Activated CD8-positive, alpha-beta T cell treated with anti-CD3 and anti-CD28 coated beads, Interleukin-2, amount 10 ng/mL, durations not matched to agents 7 days and 5 days (primary cell): ENCODE data around the gene TRERF1. TPM values are rescaled to one million over a fixed set of nuclear protein-coding genes. Genes with fewer than 3 reads are reported as not detected.
"Not testable (repeated sequence)": the region's sequence is repeated elsewhere in the genome, so short reads cannot be mapped to it uniquely, and the experiment has no call there.

Experiments used
- ATAC-seq: fragments of 150-1000 bp; cut with Tn5 transposase; one replicate; pipeline ENCODE4 v1.10.0; 2021; ENCODE audit warnings: moderate library complexity
- CTCF ChIA-PET: fragments of 350-600 bp; sonication (Branson Sonifier 250); formaldehyde crosslinking; loops from one replicate; lab custom pipeline; 2021; ENCODE audit warnings: antibody characterized with exemption; lab: Charles Lee
- POLR2A ChIA-PET: fragments of 350-600 bp; sonication (Branson Sonifier 250); formaldehyde crosslinking; loops from one replicate; lab custom pipeline; 2021; ENCODE audit warnings: antibody characterized with exemption; lab: Charles Lee
- DNase-seq: peaks from one replicate; pipeline ENCODE4 v3.0.0-alpha.2; 2020
- H3K27ac Mint-ChIP-seq: one replicate; pipeline ENCODE4 v1.8.0; 2021; ENCODE audit warnings: mild to moderate bottlenecking, mixed read lengths
- H3K27me3 Mint-ChIP-seq: one replicate; pipeline ENCODE4 v1.8.0; 2021; ENCODE audit warnings: low read depth, mixed read lengths
- H3K36me3 Mint-ChIP-seq: one replicate; pipeline ENCODE4 v1.8.0; 2021; ENCODE audit warnings: low read depth, mixed read lengths
- H3K4me1 Mint-ChIP-seq: one replicate; pipeline ENCODE4 v1.8.0; 2021; ENCODE audit warnings: low read depth, mixed read lengths
- H3K4me3 Mint-ChIP-seq: one replicate; pipeline ENCODE4 v1.8.0; 2021; ENCODE audit warnings: mild to moderate bottlenecking, mixed read lengths
- H3K9me3 Mint-ChIP-seq: one replicate; pipeline ENCODE4 v1.8.0; 2022; ENCODE audit warnings: mixed read lengths; ENCODE audit not compliant: insufficient read depth
- total RNA-seq, 2 experiments: library from RNA; stranded (reverse); gene quantifications; one replicate each; pipeline ENCODE4 v1.2.3, GENCODE V29; 2021

Gene TRERF1
- total RNA-seq, 2 experiments from 2014 or later = 11.3 to 11.8 TPM

DNA sequence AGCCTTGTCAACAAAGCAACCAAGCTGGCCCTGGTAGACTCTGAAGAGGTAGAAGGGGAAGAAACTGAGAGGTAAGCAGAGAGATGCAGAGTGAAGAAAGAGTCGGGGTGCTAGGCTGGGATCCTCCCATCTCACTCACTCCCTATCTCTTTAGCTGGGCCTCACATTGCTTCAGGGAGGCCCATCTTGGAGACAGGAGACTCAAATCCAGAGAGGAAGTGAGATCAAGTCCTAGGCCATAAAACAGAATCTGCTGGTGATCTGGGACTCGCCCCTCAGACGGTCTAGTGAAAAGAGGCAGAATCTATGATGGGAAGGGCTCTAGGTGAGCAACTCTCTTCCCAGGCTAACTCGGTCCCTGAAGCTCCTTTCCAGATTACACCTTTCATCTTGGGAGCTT, 256.3 kb downstream of the TRERF1 start:
- Mint-ChIP-seq H3K36me3 (peaks cover 7% of the 10 kb centered on the region), H3K4me1 (no peaks in the 10 kb centered on the region), H3K27me3 (no peaks in the 10 kb centered on the region), H3K9me3 (no peaks in the 10 kb centered on the region), H3K27ac (no peak overlapping the region), H3K4me3 (no peak overlapping the region)
- ChIA-PET POLR2A (no interaction called here), CTCF (interaction anchor here (0.7 to 1.9 kb wide), 2 partner anchors 19 to 336 kb away, joined by 3 to 8 read pairs; no protein-coding TSS in a partner anchor)
- DNase-seq = no peak
- ATAC-seq = no peak

DNA sequence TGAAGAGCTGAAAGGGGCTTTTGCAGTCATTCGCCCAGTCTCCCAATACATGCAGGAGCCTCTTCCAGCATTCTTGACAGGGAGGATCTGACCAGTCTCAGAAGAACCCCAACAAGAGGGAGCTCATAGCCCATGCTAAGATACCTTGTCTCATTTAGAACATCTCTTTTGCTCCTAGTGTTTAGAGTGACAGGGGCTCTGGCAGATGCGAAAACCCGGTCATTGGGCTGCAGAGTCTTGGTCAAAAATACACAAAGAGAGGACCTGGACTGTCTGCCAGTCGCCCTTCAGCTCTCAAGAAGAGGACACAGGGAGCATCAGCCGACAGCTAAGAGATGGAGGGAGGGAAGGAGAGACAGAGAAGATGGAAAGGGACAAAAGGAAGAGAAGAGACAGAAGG, 257.7 kb downstream of the TRERF1 start:
- POLR2A ChIA-PET = no interaction called here
- ATAC-seq = no peak

DNA sequence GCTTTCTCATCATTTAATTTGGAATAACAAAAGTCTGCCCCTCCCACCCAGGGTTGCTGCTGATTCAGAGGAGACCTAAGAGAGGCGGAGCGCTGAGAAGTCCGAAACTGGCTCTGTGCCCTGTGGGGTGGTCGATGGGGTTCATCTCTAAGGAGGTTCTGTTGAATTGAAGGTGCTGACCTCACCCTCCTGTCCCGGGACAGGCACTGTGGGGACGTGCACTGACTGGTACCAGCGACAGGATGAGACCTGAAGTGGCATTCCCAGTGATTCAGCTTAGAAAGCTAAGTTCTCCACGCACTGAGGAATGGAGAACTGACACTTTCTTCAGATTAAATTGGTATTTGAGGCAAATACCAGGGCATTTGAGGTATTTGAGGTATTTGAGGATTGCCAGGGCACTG, 258.2 kb downstream of the TRERF1 start:
- ChIA-PET CTCF (interaction anchor here (1.3 to 1.9 kb wide), 2 partner anchors 21 to 89 kb away, joined by 3 to 8 read pairs; no protein-coding TSS in a partner anchor), POLR2A (no interaction called here)
- no peak for DNase-seq
- Mint-ChIP-seq H3K36me3 (no peaks in the 10 kb centered on the region), H3K4me3 (no peak overlapping the region), H3K9me3 (no peaks in the 10 kb centered on the region), H3K27ac (no peak overlapping the region), H3K4me1 (no peaks in the 10 kb centered on the region), H3K27me3 (no peaks in the 10 kb centered on the region)
- ATAC-seq = no peak

More for the DNA sequence above, 257.7 kb downstream of the TRERF1 start:
- no peak overlapping the region for H3K27ac Mint-ChIP-seq
- H3K4me3 Mint-ChIP-seq = no peak overlapping the region
- no peaks in the 10 kb centered on the region for H3K4me1 Mint-ChIP-seq
- no peaks in the 10 kb centered on the region for H3K36me3 Mint-ChIP-seq
- CTCF ChIA-PET = interaction anchor here (1.3 to 1.9 kb wide), 2 partner anchors 21 to 90 kb away, joined by 3 to 8 read pairs; no protein-coding TSS in a partner anchor
- DNase-seq = no peak
- no peaks in the 10 kb centered on the region for H3K27me3 Mint-ChIP-seq
- no peaks in the 10 kb centered on the region for H3K9me3 Mint-ChIP-seq

DNA sequence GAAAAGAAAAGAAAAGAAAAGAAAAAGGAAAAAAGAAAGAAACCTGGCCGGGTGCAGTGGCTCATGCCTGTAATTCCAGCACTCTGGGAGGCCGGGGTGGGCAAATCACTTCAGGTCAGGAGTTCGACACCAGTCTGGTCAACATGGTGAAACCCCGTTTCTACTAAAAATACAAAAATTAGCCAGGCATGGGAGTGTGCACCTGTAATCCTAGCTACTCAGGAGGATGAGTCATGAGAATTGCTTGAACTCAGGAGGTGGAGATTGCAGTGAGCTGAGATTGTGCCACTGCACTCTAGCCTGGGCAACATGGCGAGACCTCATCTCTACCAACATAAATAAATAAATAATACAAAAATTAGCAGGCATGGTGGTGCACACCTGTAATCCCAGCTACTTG, 259.3 kb downstream of the TRERF1 start:
- H3K4me1 Mint-ChIP-seq, H3K27me3 Mint-ChIP-seq, DNase-seq, H3K9me3 Mint-ChIP-seq, POLR2A ChIA-PET, H3K36me3 Mint-ChIP-seq, H3K4me3 Mint-ChIP-seq, ATAC-seq, H3K27ac Mint-ChIP-seq: not testable (repeated sequence)
- CTCF ChIA-PET = interaction anchor here (0.7 kb wide), 1 partner anchor 355 kb away, joined by 4 read pairs; no protein-coding TSS in a partner anchor

DNA sequence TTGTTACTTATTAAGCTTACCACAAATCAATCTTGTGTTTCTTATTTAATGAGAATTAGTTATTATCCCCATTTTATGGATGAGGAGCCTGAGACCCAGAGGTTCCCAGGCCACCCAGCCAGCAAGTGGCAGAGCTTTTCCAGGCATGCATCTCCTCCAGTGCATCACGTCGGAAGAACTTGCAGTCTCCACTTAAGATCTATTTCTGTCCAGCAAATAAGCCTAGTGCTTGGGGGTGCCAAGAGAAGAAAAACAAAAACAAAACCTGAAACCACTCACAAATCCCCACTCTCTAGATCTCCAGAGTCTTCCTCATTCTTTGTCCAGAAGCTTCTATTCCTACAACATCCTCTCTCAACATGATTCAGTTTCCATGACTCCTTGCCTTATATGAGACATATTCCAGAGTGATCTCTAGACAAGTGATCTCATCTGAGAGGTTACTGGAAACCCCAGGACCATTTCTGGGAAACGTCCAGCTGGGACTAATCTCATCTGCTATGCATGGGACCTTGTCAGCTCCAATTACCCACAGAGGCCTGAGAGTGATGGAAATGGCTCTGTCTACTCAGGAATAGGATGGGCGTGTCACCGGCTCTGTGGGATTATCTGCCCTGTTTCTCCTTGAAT, 261.1 kb downstream of the TRERF1 start:
- Mint-ChIP-seq H3K4me1 (no peaks in the 10 kb centered on the region), H3K36me3 (no peaks in the 10 kb centered on the region), H3K9me3 (no peaks in the 10 kb centered on the region), H3K4me3 (no peak overlapping the region), H3K27me3 (no peaks in the 10 kb centered on the region), H3K27ac (no peak overlapping the region)
- DNase-seq (no peak), ATAC-seq (no peak)
- ChIA-PET POLR2A (no interaction called here), CTCF (interaction anchor here (0.8 to 0.9 kb wide), 2 partner anchors 24 to 87 kb away, joined by 3 to 5 read pairs; no protein-coding TSS in a partner anchor)

DNA sequence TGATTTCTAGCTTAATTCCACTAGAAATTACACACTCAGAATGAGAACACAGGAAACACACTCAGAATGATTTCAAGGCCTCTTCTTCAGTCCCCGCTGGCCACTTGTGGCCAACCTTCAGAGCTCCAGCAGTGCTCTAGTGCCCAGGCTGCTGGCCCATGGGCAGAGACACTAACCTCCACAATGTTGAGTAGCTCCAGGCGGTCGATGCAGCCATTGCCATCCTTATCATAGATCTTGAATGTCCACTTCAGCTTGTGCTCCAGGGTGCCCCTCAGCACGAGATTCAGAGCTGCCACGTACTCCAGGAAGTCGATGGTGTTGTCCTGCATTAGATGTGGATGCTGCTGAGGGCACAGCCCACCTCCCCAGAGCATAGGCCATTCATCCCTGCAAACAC, 263.3 kb downstream of the TRERF1 start:
- CTCF ChIA-PET = interaction anchor here (1.0 kb wide), 1 partner anchor 84 kb away, joined by 4 read pairs; no protein-coding TSS in a partner anchor
- ATAC-seq (no peak), DNase-seq (no peak)
- POLR2A ChIA-PET = no interaction called here
- no peaks in the 10 kb centered on the region for H3K27me3 Mint-ChIP-seq
- no peak overlapping the region for H3K27ac Mint-ChIP-seq
- no peaks in the 10 kb centered on the region for H3K9me3 Mint-ChIP-seq
- no peaks in the 10 kb centered on the region for H3K36me3 Mint-ChIP-seq
- no peak overlapping the region for H3K4me3 Mint-ChIP-seq
- H3K4me1 Mint-ChIP-seq = no peaks in the 10 kb centered on the region

DNA sequence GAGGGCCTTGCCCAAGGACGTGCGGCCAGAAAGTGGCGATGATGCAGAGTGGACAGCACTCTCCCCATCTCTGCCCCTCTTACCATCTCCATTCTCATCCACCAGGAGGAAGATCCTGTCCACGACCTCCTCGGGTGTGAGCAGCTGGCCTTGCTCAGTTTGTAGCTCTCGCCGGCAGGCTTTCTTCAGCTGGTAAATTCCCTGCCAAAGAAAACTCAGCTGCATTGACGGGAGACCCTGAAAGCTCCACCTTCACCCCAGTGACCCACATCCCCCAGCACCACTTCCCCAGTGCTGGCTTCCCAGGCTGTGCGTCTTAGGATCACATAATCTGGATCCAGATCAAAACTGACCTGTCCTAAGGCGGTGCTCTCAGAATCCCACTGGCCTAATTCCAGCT, 266.1 kb downstream of the TRERF1 start:
- no peak overlapping the region for H3K4me3 Mint-ChIP-seq
- no peak for ATAC-seq

DNA sequence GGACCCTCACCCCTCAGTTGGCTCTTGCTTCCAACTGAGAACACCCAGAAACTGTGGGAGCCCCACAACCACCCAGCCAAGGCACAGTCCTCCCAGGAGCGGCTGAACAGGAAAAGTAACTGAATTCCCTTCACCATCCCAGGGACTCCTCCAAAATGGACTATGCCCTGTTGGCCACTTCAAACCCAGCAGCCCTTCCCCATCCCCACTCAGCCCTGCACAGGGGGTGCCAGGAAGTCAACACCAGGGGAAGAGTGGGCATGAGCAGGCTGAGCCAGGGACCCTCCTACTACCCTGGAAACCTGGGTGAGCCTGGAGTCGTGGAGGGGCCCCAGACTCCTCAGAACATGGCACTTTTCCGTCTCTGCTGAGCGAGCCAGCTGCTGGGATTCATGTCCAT, 267.3 kb downstream of the TRERF1 start:
- DNase-seq (no peak), ATAC-seq (no peak)
- ChIA-PET POLR2A (no interaction called here), CTCF (interaction anchor here (1.8 kb wide), 1 partner anchor 363 kb away, joined by 7 read pairs; no protein-coding TSS in a partner anchor)
- Mint-ChIP-seq H3K4me3 (no peak overlapping the region), H3K27ac (no peak overlapping the region), H3K27me3 (no peaks in the 10 kb centered on the region), H3K4me1 (no peaks in the 10 kb centered on the region), H3K9me3 (no peaks in the 10 kb centered on the region), H3K36me3 (no peaks in the 10 kb centered on the region)

More for the DNA sequence above, 266.1 kb downstream of the TRERF1 start:
- ChIA-PET POLR2A (interaction anchor here (0.5 kb wide), 1 partner anchor 8 kb away, joined by 5 read pairs; no protein-coding TSS in a partner anchor), CTCF (interaction anchor here (1.8 kb wide), 1 partner anchor 362 kb away, joined by 7 read pairs; no protein-coding TSS in a partner anchor)
- H3K27me3 Mint-ChIP-seq = no peaks in the 10 kb centered on the region
- H3K4me1 Mint-ChIP-seq = no peaks in the 10 kb centered on the region
- H3K27ac Mint-ChIP-seq = no peak overlapping the region
- DNase-seq = no peak
- no peaks in the 10 kb centered on the region for H3K36me3 Mint-ChIP-seq
- no peaks in the 10 kb centered on the region for H3K9me3 Mint-ChIP-seq

DNA sequence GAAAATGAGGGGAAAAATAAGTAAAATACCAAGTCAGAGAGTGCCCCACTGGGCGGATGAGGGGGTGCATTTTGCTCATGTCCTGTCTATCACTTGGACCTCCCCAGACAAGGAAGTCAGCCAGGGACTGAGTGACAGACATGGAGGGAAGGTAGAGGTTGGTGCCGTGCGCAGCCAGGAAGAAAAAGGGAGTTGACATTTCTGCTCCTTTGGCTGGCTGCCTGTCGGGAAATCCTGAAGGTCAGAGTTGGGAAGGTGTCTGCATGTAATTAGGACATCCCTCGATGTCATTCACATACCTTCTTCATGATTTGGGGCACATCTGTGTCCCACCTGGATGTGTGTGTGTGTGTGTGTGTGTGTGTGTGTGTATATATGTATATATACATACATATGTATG, 269.6 kb downstream of the TRERF1 start:
- POLR2A ChIA-PET = no interaction called here
- Mint-ChIP-seq H3K9me3 (no peaks in the 10 kb centered on the region), H3K27me3 (no peaks in the 10 kb centered on the region), H3K4me1 (peaks cover 2% of the 10 kb centered on the region), H3K36me3 (no peaks in the 10 kb centered on the region), H3K27ac (no peak overlapping the region), H3K4me3 (no peak overlapping the region)
- DNase-seq = no peak
- CTCF ChIA-PET = no interaction called here
- no peak for ATAC-seq

DNA sequence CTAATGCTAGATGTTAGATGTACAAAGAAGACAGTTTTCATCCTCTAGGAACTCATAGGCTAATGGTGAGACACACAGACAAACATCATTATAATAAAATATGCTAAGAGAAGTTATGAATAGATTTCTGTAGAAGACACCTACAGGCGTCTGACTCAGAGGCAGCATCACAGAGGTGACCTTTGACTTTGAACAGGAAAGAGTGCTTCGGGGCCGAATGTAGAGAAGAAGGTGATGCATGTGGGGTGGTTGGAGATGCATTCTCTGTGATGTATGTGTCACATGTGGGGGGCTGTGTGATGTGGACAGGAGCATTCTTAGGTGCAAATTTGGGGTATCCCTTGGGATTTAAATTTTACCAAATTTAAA, 271.8 kb downstream of the TRERF1 start:
- Mint-ChIP-seq H3K4me3 (no peak overlapping the region), H3K36me3 (no peaks in the 10 kb centered on the region), H3K27me3 (peaks cover 2% of the 10 kb centered on the region), H3K4me1 (peaks cover 2% of the 10 kb centered on the region), H3K9me3 (no peaks in the 10 kb centered on the region), H3K27ac (no peak overlapping the region)
- ChIA-PET POLR2A (no interaction called here), CTCF (interaction anchor here (0.7 to 1.1 kb wide), 2 partner anchors 75 to 129 kb away, joined by 3 read pairs; partner anchors contain the start of gene TAF8)
- no peak for ATAC-seq
- no peak for DNase-seq

DNA sequence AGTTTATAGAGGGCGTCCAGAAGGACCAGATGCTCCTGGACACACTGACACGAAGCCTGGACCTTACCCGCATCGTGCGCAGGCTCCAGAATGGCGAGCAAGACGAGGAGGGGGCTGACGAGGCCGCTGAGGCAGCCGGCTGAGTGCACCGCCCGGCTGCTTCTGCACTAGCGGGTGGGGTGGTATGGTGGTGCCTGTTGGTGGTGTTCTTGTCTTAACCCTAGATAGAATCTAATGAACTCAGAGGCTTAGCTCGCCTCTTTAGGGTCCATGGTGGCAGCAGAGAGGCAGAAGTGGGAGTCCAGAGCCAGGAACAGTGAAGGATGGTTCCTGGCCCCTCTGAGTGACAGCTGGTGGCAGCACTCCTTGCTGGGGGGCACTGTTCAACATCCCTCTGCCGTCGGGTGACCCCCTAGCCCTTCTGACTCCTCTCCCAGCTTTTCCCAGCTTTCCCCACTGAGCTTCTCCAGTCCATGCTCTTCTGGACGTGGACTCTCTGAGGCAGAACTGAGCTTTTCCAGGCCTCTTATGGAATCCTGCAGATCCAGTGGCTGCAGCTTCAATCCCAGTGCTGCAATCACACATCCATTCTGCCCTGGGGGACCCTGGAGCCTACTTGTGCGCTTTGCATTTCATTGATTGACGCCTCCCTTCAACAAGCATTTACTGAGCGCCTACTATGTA, 272.3 kb downstream of the TRERF1 start:
- H3K9me3 Mint-ChIP-seq = no peaks in the 10 kb centered on the region
- H3K27ac Mint-ChIP-seq = no peak overlapping the region

More for the DNA sequence above, 272.3 kb downstream of the TRERF1 start:
- Mint-ChIP-seq H3K27me3 (peaks cover 2% of the 10 kb centered on the region), H3K4me1 (peaks cover 2% of the 10 kb centered on the region), H3K36me3 (no peaks in the 10 kb centered on the region), H3K4me3 (no peak overlapping the region)
- ChIA-PET POLR2A (no interaction called here), CTCF (interaction anchor here (0.7 to 1.1 kb wide), 2 partner anchors 75 to 129 kb away, joined by 3 read pairs; partner anchors contain the start of gene TAF8)
- ATAC-seq = no peak
- DNase-seq = no peak
